ENCODE measurements around the gene MYRF. TPM values are rescaled to one million over a fixed set of nuclear protein-coding genes. Genes with fewer than 3 reads are reported as not detected.

The MYRF gene
- total RNA-seq, 1 experiment from 2014 or later: 5.1 TPM

- Histone ChIP-seq H2AFZ (ENCODE audit: low read length) (no peak overlapping the region), H3K9me2 (replicated peaks; ENCODE audit: low read length) (no peaks in the 10 kb centered on the region), H3K36me3 (ENCODE audit: low read depth, low read length) (peaks cover 10% of the 10 kb centered on the region; the same call in 1 of the 2 replicates), H3K4me1 (ENCODE audit: insufficient read depth, low read length) (peaks cover 5% of the 10 kb centered on the region; the same call in 1 of the 2 replicates), H3K27ac (ENCODE audit: low read length) (no peak overlapping the region), H3K27me3 (ENCODE audit: low read length) (no peaks in the 10 kb centered on the region), H3F3A (ENCODE audit: low read length, unreplicated experiment) (no peaks in the 10 kb centered on the region), H3K4me2 (ENCODE audit: low read length) (no peak overlapping the region), H3K9ac (ENCODE audit: low read length) (no peak overlapping the region), H4K20me1 (ENCODE audit: low read length) (no peaks in the 10 kb centered on the region), H3K4me3 (ENCODE audit: low read length) (no peak overlapping the region), H3K9me3 (ENCODE audit: low read length) (no peaks in the 10 kb centered on the region), H3K79me2 (ENCODE audit: low read length) (no peaks in the 10 kb centered on the region)
- ATAC-seq: no peak
- DNase-seq: no peak
- TF ChIP-seq EZH2 (IDR thresholded peaks at IDR 0.05; ENCODE audit: low read length, unreplicated experiment): no peak
- TF ChIP-seq, protein P1, sequence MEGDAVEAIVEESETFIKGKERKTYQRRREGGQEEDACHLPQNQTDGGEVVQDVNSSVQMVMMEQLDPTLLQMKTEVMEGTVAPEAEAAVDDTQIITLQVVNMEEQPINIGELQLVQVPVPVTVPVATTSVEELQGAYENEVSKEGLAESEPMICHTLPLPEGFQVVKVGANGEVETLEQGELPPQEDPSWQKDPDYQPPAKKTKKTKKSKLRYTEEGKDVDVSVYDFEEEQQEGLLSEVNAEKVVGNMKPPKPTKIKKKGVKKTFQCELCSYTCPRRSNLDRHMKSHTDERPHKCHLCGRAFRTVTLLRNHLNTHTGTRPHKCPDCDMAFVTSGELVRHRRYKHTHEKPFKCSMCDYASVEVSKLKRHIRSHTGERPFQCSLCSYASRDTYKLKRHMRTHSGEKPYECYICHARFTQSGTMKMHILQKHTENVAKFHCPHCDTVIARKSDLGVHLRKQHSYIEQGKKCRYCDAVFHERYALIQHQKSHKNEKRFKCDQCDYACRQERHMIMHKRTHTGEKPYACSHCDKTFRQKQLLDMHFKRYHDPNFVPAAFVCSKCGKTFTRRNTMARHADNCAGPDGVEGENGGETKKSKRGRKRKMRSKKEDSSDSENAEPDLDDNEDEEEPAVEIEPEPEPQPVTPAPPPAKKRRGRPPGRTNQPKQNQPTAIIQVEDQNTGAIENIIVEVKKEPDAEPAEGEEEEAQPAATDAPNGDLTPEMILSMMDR (conservative IDR thresholded peaks at IDR 0.05; ENCODE audit: low read depth, low read length): no peak
- TF ChIP-seq EZH2phosphoT487 (IDR thresholded peaks at IDR 0.05; ENCODE audit: borderline replicate concordance, low read length): no peak
- intact Hi-C loops (cut with micrococcal nuclease): no loop called here
- no TSS peak for BruUV-seq (replicated peaks)
- ChIA-PET POLR2A (ENCODE audit: unreplicated experiment) (no interaction called here), CTCF (no interaction called here)
Measured at GRCh38 chr11:61739413-61739812, 13.0 kb upstream of the MYRF start.

DNA sequence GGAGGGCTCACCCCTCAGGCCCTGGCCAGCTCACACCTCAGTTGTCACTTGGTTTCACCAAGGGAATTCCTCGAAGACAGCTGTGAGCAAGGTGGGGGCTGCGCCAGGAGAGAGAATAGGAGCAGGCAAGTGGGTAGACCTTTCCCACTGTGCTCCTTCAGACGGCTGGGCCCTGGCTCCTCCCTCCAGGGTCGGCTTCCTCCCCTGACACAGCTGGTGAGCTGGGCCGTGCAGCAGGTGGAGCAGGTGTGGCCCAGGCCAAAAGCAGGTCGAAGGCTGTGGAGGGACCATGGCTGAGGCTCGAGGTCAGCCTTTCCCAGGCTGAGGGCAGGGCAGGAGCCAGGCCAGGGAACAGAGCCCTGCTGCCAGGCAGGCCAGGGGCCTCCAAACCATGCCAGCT, 12.5 kb upstream of the MYRF start:
- intact Hi-C loops (cut with micrococcal nuclease): no loop called here
- no peaks in the 10 kb centered on the region for H4K20me1 ChIP-seq (ENCODE audit: low read length)
- H3F3A ChIP-seq (ENCODE audit: low read length, unreplicated experiment): no peaks in the 10 kb centered on the region
- H3K79me2 ChIP-seq (ENCODE audit: low read length): no peaks in the 10 kb centered on the region
- no peak overlapping the region for H2AFZ ChIP-seq (ENCODE audit: low read length)
- peaks cover 10% of the 10 kb centered on the region; the same call in 1 of the 2 replicates for H3K36me3 ChIP-seq (ENCODE audit: low read depth, low read length)
- H3K27ac ChIP-seq (ENCODE audit: low read length): no peak overlapping the region
- no peaks in the 10 kb centered on the region for H3K27me3 ChIP-seq (ENCODE audit: low read length)
- ChIA-PET CTCF (no interaction called here), POLR2A (ENCODE audit: unreplicated experiment) (no interaction called here)
- no TSS peak for BruUV-seq (replicated peaks)
- H3K4me1 ChIP-seq (ENCODE audit: insufficient read depth, low read length): peaks cover 5% of the 10 kb centered on the region; the same call in 1 of the 2 replicates
- no peak for ATAC-seq
- no peak overlapping the region for H3K9ac ChIP-seq (ENCODE audit: low read length)
- no peak for DNase-seq
- H3K9me3 ChIP-seq (ENCODE audit: low read length): no peaks in the 10 kb centered on the region
- H3K4me2 ChIP-seq (ENCODE audit: low read length): no peak overlapping the region
- TF ChIP-seq EZH2 (IDR thresholded peaks at IDR 0.05; ENCODE audit: low read length, unreplicated experiment): no peak
- TF ChIP-seq, protein P1 (conservative IDR thresholded peaks at IDR 0.05; ENCODE audit: low read depth, low read length): no peak
- no peak for TF ChIP-seq EZH2phosphoT487 (IDR thresholded peaks at IDR 0.05; ENCODE audit: borderline replicate concordance, low read length)
- no peak overlapping the region for H3K4me3 ChIP-seq (ENCODE audit: low read length)
- H3K9me2 ChIP-seq (replicated peaks; ENCODE audit: low read length): no peaks in the 10 kb centered on the region

DNA sequence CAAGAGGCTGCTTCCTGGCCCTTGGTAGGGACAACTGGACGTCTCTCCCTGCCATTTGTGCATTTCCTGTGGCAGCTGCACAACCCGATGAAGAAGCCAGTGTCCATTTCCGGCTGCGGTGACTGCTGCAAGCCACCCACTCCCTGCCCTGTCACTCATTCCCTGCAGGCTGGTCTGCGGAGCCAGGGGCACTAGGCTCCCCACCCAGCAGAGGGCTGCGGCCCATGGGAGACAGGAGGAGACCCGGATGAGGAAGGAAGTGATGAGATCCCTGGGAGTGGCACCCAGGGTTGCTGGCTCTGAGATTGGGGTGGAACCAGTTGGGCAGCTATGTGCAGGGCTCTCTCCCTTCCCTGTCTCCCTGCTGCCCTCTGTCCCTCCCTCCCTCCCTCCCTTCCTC, 10.0 kb upstream of the MYRF start:
- ChIA-PET POLR2A (ENCODE audit: unreplicated experiment) (no interaction called here), CTCF (no interaction called here)
- no TSS peak for BruUV-seq (replicated peaks)
- Histone ChIP-seq H3K4me3 (ENCODE audit: low read length) (no peak overlapping the region), H3K27ac (ENCODE audit: low read length) (no peak overlapping the region; the same call in 1 of the 2 replicates), H3K4me1 (ENCODE audit: insufficient read depth, low read length) (peaks cover 6% of the 10 kb centered on the region; the same call in 1 of the 2 replicates), H2AFZ (ENCODE audit: low read length) (no peak overlapping the region), H3K9ac (ENCODE audit: low read length) (no peak overlapping the region), H3K4me2 (ENCODE audit: low read length) (no peak overlapping the region), H4K20me1 (ENCODE audit: low read length) (no peaks in the 10 kb centered on the region), H3K9me3 (ENCODE audit: low read length) (no peaks in the 10 kb centered on the region), H3K27me3 (ENCODE audit: low read length) (no peaks in the 10 kb centered on the region), H3F3A (ENCODE audit: low read length, unreplicated experiment) (no peaks in the 10 kb centered on the region), H3K36me3 (ENCODE audit: low read depth, low read length) (peaks cover 10% of the 10 kb centered on the region; the same call in 1 of the 2 replicates), H3K9me2 (replicated peaks; ENCODE audit: low read length) (no peaks in the 10 kb centered on the region), H3K79me2 (ENCODE audit: low read length) (no peaks in the 10 kb centered on the region)
- DNase-seq: peak; percentile 43
- TF ChIP-seq, protein P1 (conservative IDR thresholded peaks at IDR 0.05; ENCODE audit: low read depth, low read length): no peak
- TF ChIP-seq EZH2phosphoT487 (IDR thresholded peaks at IDR 0.05; ENCODE audit: borderline replicate concordance, low read length) (no peak), EZH2 (IDR thresholded peaks at IDR 0.05; ENCODE audit: low read length, unreplicated experiment) (no peak)
- peak; percentile 48 for ATAC-seq
- intact Hi-C loops (cut with micrococcal nuclease): no loop called here

Data from PC-3 (cell line).